Measurements from ENCODE around the gene UTP4.

Gene UTP4

DNA sequence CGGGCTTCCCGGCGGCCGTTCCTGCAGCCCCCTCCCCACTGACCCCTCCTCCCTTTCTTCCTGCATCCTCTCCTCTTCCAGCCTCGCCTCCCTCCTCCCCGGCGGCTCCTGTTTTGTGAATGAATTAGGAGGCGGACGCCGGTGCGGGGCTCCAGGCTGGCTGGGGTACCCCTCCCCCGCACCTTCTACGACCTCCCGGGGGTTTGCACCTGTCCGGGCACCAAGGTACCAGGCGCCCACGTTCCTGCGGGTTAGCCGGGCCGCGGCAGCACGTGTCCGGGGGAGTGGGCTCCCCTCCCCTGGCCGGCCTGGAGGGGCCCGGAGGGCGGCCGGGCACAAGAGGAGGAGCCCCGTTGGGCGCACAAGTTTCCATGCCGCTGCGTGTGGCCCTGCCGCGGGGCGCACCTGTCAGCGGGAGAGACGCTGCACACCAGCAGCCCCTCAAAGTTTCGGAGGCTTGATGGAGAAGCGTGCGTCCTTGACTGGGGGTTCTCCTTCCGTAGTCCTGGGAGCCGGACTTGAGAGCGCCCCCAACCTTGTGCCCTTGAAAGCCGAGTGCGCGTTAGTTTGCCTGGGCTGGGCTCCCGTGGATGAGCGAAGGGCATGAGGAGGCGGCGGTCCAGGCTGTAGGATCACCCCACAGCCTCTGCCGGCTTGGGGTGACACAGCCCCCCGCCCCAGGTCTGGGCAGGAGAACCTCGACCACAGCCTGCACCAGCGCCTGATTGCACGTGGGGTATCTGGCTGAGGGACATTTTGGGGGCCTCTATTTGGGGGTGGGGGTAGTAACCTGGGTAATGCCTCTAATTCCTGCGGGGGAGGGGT lies 25.7 kb upstream of the UTP4 start:
- peaks cover 20% of the 10 kb centered on the region for H3K4me1 Mint-ChIP-seq
- peak overlapping the region; percentile 52 for H3K4me3 Mint-ChIP-seq
- H3K27ac Mint-ChIP-seq: no peak overlapping the region
- peaks cover 75% of the 10 kb centered on the region for H3K27me3 Mint-ChIP-seq
- CTCF ChIA-PET: interaction anchor here (0.5 to 1.5 kb wide), 4 partner anchors 12 to 257 kb away, joined by 3 to 7 read pairs (median 4); no protein-coding TSS in a partner anchor
- peak; percentile 31 for DNase-seq
- H3K36me3 Mint-ChIP-seq: peaks cover 4% of the 10 kb centered on the region
- no peaks in the 10 kb centered on the region for H3K9me3 Mint-ChIP-seq

GRCh38 chr16:69107316-69107962 lies 25.0 kb upstream of the UTP4 start:
- peaks cover 20% of the 10 kb centered on the region for H3K4me1 Mint-ChIP-seq
- peaks cover 4% of the 10 kb centered on the region for H3K36me3 Mint-ChIP-seq
- peak overlapping the region; percentile 52 for H3K4me3 Mint-ChIP-seq
- H3K27me3 Mint-ChIP-seq: peaks cover 68% of the 10 kb centered on the region
- H3K27ac Mint-ChIP-seq: no peak overlapping the region
- no peaks in the 10 kb centered on the region for H3K9me3 Mint-ChIP-seq
- CTCF ChIA-PET: interaction anchor here (0.5 to 1.8 kb wide), 3 partner anchors 16 to 107 kb away, joined by 3 to 5 read pairs (median 4); no protein-coding TSS in a partner anchor
- DNase-seq: no peak

- Mint-ChIP-seq H3K27me3 (peaks cover 60% of the 10 kb centered on the region), H3K27ac (no peak overlapping the region), H3K9me3 (no peaks in the 10 kb centered on the region), H3K4me3 (no peak overlapping the region), H3K4me1 (peaks cover 20% of the 10 kb centered on the region), H3K36me3 (peaks cover 4% of the 10 kb centered on the region)
- no peak for DNase-seq
- CTCF ChIA-PET: interaction anchor here (0.5 to 1.8 kb wide), 3 partner anchors 15 to 80 kb away, joined by 3 to 4 read pairs (median 3); no protein-coding TSS in a partner anchor
Measured at GRCh38 chr16:69108064-69108904, 24.2 kb upstream of the UTP4 start.

GRCh38 chr16:69108905-69109252 lies 23.6 kb upstream of the UTP4 start:
- no peak for DNase-seq
- no peaks in the 10 kb centered on the region for H3K9me3 Mint-ChIP-seq
- H3K4me1 Mint-ChIP-seq: peaks cover 20% of the 10 kb centered on the region
- H3K36me3 Mint-ChIP-seq: peaks cover 4% of the 10 kb centered on the region
- no peak overlapping the region for H3K27ac Mint-ChIP-seq
- CTCF ChIA-PET: interaction anchor here (1.3 to 1.8 kb wide), 2 partner anchors 15 to 28 kb away, joined by 3 to 4 read pairs; no protein-coding TSS in a partner anchor
- no peak overlapping the region for H3K4me3 Mint-ChIP-seq
- H3K27me3 Mint-ChIP-seq: peaks cover 54% of the 10 kb centered on the region

DNA sequence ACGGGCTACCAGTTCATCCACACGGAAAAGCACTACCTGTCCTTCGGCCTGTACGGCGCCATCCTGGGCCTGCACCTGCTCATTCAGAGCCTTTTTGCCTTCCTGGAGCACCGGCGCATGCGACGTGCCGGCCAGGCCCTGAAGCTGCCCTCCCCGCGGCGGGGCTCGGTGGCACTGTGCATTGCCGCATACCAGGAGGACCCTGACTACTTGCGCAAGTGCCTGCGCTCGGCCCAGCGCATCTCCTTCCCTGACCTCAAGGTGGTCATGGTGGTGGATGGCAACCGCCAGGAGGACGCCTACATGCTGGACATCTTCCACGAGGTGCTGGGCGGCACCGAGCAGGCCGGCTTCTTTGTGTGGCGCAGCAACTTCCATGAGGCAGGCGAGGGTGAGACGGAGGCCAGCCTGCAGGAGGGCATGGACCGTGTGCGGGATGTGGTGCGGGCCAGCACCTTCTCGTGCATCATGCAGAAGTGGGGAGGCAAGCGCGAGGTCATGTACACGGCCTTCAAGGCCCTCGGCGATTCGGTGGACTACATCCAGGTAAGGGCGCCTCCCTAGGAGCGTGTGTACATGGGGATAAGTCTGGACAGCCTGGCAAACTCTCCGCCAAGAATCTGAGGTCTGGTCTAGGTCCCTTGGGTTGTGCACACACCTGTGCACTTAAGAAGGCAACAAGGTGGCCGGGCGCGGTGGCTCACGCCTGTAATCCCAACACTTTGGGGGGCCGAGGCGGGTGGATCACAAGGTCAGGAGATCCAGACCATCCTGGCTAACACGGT lies 22.8 kb upstream of the UTP4 start:
- Mint-ChIP-seq H3K27me3 (peaks cover 46% of the 10 kb centered on the region), H3K36me3 (peaks cover 6% of the 10 kb centered on the region), H3K4me1 (peaks cover 20% of the 10 kb centered on the region), H3K9me3 (no peaks in the 10 kb centered on the region), H3K27ac (no peak overlapping the region), H3K4me3 (no peak overlapping the region)
- CTCF ChIA-PET: interaction anchor here (1.2 to 1.8 kb wide), 3 partner anchors 13 to 557 kb away, joined by 3 to 6 read pairs (median 4); no protein-coding TSS in a partner anchor
- DNase-seq: no peak

DNA sequence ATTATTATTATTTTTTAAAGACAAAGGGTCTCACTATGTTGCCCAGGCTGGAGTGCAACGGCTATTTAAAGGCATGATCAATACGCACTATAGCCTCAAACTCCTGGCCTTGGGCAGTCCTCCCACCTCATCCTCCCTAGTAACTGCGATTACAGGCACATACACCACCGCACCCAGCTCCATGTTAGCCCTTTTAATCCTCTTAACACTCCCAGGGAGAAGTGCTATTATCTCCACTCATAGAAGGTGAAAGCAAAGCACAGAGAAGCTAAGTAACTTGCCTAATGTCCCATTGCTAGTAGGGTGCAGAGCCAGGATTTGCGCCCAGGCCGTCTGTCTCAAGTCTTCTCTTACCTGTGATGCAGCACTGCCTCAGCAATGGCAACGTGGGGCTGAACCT lies 22.0 kb upstream of the UTP4 start:
- no peak overlapping the region for H3K27ac Mint-ChIP-seq
- no peak overlapping the region for H3K4me3 Mint-ChIP-seq
- H3K36me3 Mint-ChIP-seq: peaks cover 7% of the 10 kb centered on the region
- peaks cover 16% of the 10 kb centered on the region for H3K4me1 Mint-ChIP-seq
- no peak for DNase-seq
- H3K9me3 Mint-ChIP-seq: no peaks in the 10 kb centered on the region
- H3K27me3 Mint-ChIP-seq: peaks cover 39% of the 10 kb centered on the region
- CTCF ChIA-PET: interaction anchor here (0.7 to 1.8 kb wide), 5 partner anchors 13 to 557 kb away, joined by 3 to 6 read pairs (median 3); no protein-coding TSS in a partner anchor

GRCh38 chr16:69111216-69111875 lies 21.1 kb upstream of the UTP4 start:
- CTCF ChIA-PET: interaction anchor here (0.6 to 5.4 kb wide), 12 partner anchors 12 to 625 kb away, joined by 3 to 53 read pairs (median 3); no protein-coding TSS in a partner anchor
- H3K27me3 Mint-ChIP-seq: peaks cover 32% of the 10 kb centered on the region
- H3K9me3 Mint-ChIP-seq: no peaks in the 10 kb centered on the region
- no peak overlapping the region for H3K27ac Mint-ChIP-seq
- no peak for DNase-seq
- H3K4me3 Mint-ChIP-seq: no peak overlapping the region
- peaks cover 12% of the 10 kb centered on the region for H3K4me1 Mint-ChIP-seq
- H3K36me3 Mint-ChIP-seq: peaks cover 7% of the 10 kb centered on the region

GRCh38 chr16:69111876-69112230 lies 20.6 kb upstream of the UTP4 start:
- Mint-ChIP-seq H3K9me3 (no peaks in the 10 kb centered on the region), H3K36me3 (peaks cover 9% of the 10 kb centered on the region), H3K4me3 (no peak overlapping the region), H3K27me3 (peaks cover 27% of the 10 kb centered on the region), H3K27ac (no peak overlapping the region), H3K4me1 (peaks cover 10% of the 10 kb centered on the region)
- CTCF ChIA-PET: interaction anchor here (0.7 to 5.4 kb wide), 9 partner anchors 11 to 626 kb away, joined by 3 to 53 read pairs (median 4); no protein-coding TSS in a partner anchor
- DNase-seq: no peak

DNA sequence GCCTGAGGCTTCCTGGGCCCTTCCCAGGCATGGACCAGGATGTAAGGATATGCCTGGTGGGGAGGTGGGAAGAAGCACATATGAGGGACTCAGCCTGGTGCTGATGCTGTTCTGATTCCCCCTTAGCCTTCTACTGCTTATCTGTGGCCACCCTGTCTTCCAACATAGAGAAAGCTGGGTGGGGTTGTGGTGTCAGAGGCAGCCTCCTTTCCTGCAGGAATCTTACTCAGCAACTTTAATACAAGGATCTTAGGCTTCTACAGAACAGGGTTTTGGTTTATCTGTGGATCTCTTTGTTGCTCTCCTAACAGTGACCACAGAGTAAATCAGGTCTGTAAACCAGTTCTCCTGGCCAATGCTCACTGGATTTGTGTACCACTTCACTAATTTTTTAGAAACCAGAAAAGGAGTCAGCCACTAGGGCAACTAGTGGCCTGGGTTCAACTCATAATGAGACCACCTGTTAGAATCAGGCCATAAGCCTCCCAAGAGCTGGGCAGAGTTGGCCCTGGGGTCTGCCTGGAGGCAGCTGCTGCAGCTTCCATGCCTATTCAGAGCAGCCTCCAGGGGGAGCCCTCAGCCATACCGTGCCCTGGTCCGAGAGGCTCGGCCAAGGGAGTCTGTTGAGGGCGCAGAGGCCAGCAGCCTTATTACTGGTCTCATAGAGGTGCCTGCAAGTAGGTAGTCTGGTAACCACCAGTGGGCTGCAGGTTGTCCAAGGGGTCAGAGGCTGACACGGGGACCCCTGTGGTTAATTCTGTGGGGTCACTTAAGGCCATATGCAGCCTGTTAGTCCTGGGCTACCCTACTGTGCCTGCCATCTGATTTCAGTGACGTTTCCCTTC lies 19.9 kb upstream of the UTP4 start:
- Mint-ChIP-seq H3K36me3 (peaks cover 10% of the 10 kb centered on the region), H3K27me3 (peaks cover 20% of the 10 kb centered on the region), H3K4me3 (no peak overlapping the region), H3K9me3 (no peaks in the 10 kb centered on the region), H3K4me1 (peaks cover 5% of the 10 kb centered on the region), H3K27ac (no peak overlapping the region)
- peak; percentile 64 for DNase-seq
- CTCF ChIA-PET: interaction anchor here (0.6 to 5.4 kb wide), 12 partner anchors 11 to 584 kb away, joined by 3 to 53 read pairs (median 4); no protein-coding TSS in a partner anchor

DNA sequence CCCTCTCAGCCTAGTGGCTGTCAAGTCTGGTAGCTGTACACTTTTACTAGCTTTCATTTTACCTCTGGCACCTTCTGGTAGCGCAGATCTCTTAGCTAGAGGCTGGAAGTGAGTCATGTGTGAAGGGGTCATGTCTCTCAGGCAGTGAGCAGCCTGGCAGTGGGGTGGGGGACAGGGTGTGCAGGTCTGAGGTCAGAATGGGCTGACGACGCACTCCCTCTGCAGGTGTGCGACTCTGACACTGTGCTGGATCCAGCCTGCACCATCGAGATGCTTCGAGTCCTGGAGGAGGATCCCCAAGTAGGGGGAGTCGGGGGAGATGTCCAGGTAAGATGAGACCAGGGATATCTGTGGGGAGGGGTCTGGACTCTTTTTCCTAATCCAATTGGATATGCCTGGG lies 19.2 kb upstream of the UTP4 start:
- no peaks in the 10 kb centered on the region for H3K9me3 Mint-ChIP-seq
- H3K4me3 Mint-ChIP-seq: no peak overlapping the region
- H3K36me3 Mint-ChIP-seq: peaks cover 14% of the 10 kb centered on the region
- peaks cover 13% of the 10 kb centered on the region for H3K27me3 Mint-ChIP-seq
- no peak overlapping the region for H3K27ac Mint-ChIP-seq
- DNase-seq: no peak
- CTCF ChIA-PET: interaction anchor here (1.0 to 5.4 kb wide), 11 partner anchors 8 to 585 kb away, joined by 3 to 53 read pairs (median 4); partner anchors contain the start of gene HAS3
- peaks cover under 1% of the 10 kb centered on the region for H3K4me1 Mint-ChIP-seq

- no peak overlapping the region for H3K4me3 Mint-ChIP-seq
- H3K4me1 Mint-ChIP-seq: no peaks in the 10 kb centered on the region
- DNase-seq: no peak
- peaks cover 19% of the 10 kb centered on the region for H3K36me3 Mint-ChIP-seq
- H3K27me3 Mint-ChIP-seq: peaks cover under 1% of the 10 kb centered on the region
- H3K9me3 Mint-ChIP-seq: no peaks in the 10 kb centered on the region
- no peak overlapping the region for H3K27ac Mint-ChIP-seq
- CTCF ChIA-PET: interaction anchor here (0.6 to 5.4 kb wide), 5 partner anchors 9 to 20 kb away, joined by 3 to 53 read pairs (median 3); partner anchors contain the start of gene HAS3
Measured at GRCh38 chr16:69114346-69114975, 18.0 kb upstream of the UTP4 start.

Data from activated naive CD4-positive, alpha-beta T cell treated with anti-CD3 and anti-CD28 coated beads, Interleukin-2, amount 10 ng/mL, durations not matched to agents 7 days and 5 days (primary cell).